ENCODE measurements around the gene CD72.
A peak's percentile ranks its signal among the peaks of the same experiment; 100 is the strongest.

Gene CD72, protein sequence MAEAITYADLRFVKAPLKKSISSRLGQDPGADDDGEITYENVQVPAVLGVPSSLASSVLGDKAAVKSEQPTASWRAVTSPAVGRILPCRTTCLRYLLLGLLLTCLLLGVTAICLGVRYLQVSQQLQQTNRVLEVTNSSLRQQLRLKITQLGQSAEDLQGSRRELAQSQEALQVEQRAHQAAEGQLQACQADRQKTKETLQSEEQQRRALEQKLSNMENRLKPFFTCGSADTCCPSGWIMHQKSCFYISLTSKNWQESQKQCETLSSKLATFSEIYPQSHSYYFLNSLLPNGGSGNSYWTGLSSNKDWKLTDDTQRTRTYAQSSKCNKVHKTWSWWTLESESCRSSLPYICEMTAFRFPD

DNA sequence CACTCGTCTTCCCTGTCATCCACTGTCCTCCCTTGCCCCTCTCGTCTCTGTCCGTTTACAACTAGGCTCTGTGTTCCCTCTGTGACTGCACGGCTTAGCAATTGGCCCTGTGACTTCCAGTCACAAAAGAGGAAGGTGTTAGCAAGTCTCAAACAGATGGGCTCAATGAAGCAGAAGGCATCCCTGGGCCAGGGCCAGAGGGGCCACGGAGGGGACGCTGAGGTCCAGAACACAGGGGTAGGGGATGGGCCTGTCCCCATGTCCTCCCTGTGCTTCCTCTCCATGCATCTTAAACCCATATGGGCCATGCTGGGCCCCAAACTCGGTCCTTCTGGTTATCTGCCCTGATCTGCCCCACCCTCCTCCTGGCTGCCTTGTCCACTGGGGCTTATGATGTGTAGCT lies at the start of gene CD72:
Gene CD72, minus strand, starts transcription at position 89 of the 403 bp plus-strand sequence. CDS start 110 bp downstream, outside the sequence.
- TF ChIP-seq MAX (IDR thresholded peaks at IDR 0.05; ENCODE audit: low read depth, low read length) (no peak), MYC (IDR thresholded peaks at IDR 0.05; ENCODE audit: low read depth, low read length) (no peak), POLR2A (IDR thresholded peaks at IDR 0.05; ENCODE audit: extremely low read depth, insufficient read length) (no peak)
- TF ChIP-seq, protein P1, sequence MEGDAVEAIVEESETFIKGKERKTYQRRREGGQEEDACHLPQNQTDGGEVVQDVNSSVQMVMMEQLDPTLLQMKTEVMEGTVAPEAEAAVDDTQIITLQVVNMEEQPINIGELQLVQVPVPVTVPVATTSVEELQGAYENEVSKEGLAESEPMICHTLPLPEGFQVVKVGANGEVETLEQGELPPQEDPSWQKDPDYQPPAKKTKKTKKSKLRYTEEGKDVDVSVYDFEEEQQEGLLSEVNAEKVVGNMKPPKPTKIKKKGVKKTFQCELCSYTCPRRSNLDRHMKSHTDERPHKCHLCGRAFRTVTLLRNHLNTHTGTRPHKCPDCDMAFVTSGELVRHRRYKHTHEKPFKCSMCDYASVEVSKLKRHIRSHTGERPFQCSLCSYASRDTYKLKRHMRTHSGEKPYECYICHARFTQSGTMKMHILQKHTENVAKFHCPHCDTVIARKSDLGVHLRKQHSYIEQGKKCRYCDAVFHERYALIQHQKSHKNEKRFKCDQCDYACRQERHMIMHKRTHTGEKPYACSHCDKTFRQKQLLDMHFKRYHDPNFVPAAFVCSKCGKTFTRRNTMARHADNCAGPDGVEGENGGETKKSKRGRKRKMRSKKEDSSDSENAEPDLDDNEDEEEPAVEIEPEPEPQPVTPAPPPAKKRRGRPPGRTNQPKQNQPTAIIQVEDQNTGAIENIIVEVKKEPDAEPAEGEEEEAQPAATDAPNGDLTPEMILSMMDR (IDR thresholded peaks at IDR 0.05; ENCODE audit: low read depth, low read length), result no peak
- no peak within 1 kb of the TSS for H3K4me3 ChIP-seq (ENCODE audit: low read depth, low read length)
- DNase-seq (ENCODE audit: low read depth), result peak; percentile 51

DNA sequence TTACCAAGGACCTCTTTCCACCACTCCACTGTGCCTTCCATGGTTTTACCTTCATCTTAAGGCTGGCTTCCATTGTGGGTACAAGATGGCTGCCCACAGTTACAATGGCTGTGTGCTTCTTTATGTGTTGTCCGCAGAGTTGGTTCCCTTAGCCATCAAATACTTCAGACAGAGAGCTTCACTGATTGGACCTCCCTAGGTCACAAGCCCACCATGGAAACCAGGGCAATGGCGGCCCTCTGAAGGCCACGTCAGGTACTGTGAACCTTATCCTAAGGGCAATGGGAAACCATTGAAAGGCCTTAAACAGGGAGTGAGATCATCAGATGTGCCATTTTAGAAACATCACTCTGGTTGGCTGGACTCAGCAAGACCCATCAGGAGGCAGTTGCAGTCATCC lies 49.7 kb upstream of the CD72 start:
- no peak overlapping the region for H3K4me3 ChIP-seq (ENCODE audit: low read depth, low read length)
- DNase-seq (ENCODE audit: low read depth), result no peak
- TF ChIP-seq MYC (IDR thresholded peaks at IDR 0.05; ENCODE audit: low read depth, low read length), result no peak
- TF ChIP-seq, protein P1 (IDR thresholded peaks at IDR 0.05; ENCODE audit: low read depth, low read length), result no peak
- TF ChIP-seq MAX (IDR thresholded peaks at IDR 0.05; ENCODE audit: low read depth, low read length), result no peak
- TF ChIP-seq POLR2A (IDR thresholded peaks at IDR 0.05; ENCODE audit: extremely low read depth, insufficient read length), result no peak

DNA sequence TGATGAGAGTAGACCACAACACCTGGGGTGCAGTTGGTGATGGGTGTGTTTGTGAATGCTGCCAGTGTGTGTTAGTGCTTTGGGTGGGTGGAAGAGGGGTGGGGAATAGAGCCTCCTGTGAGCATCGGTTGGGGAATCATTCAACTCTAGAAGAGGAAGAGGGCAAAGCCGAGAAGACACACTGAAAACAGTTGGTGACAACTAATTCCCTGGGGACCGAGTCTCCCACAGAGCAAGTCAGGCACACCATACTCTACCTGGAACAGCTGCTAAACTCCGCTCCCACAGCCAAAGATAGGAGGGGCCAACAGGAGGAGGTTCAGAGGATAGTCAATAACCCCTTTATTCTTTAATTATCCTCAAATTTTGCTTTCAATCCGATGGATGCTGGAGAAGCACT lies 48.3 kb upstream of the CD72 start:
- TF ChIP-seq, protein P1 (IDR thresholded peaks at IDR 0.05; ENCODE audit: low read depth, low read length), result no peak
- no peak for TF ChIP-seq MAX (IDR thresholded peaks at IDR 0.05; ENCODE audit: low read depth, low read length)
- no peak for TF ChIP-seq MYC (IDR thresholded peaks at IDR 0.05; ENCODE audit: low read depth, low read length)
- TF ChIP-seq POLR2A (IDR thresholded peaks at IDR 0.05; ENCODE audit: extremely low read depth, insufficient read length), result no peak
- H3K4me3 ChIP-seq (ENCODE audit: low read depth, low read length), result no peak overlapping the region
- DNase-seq (ENCODE audit: low read depth), result no peak

DNA sequence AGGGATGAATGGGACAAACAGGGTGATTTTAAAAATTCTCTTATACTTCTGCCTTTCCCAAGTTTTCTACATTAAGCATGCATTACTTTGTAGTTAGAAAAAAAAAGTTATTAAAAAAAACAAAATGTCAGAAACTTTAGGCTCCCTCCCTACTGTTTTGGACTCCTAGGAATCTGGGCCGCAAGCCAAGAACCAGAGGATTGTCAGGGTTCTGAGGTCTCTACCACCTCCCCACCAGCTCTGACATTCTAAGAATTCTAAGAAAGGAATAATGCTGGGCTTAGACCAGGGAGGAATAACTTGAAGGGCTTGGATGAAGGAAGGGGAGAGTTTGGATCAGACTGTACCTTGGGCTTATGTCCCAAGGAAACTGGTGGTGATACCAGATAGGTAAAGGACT lies 47.8 kb upstream of the CD72 start:
- DNase-seq (ENCODE audit: low read depth), result no peak
- no peak overlapping the region for H3K4me3 ChIP-seq (ENCODE audit: low read depth, low read length)
- TF ChIP-seq MYC (IDR thresholded peaks at IDR 0.05; ENCODE audit: low read depth, low read length), result no peak
- TF ChIP-seq, protein P1 (IDR thresholded peaks at IDR 0.05; ENCODE audit: low read depth, low read length), result no peak
- no peak for TF ChIP-seq MAX (IDR thresholded peaks at IDR 0.05; ENCODE audit: low read depth, low read length)
- no peak for TF ChIP-seq POLR2A (IDR thresholded peaks at IDR 0.05; ENCODE audit: extremely low read depth, insufficient read length)

GRCh38 chr9:35665471-35665818 lies 47.2 kb upstream of the CD72 start:
- peak overlapping the region; percentile 54 for H3K4me3 ChIP-seq (ENCODE audit: low read depth, low read length)
- DNase-seq (ENCODE audit: low read depth), result no peak
- TF ChIP-seq MAX (IDR thresholded peaks at IDR 0.05; ENCODE audit: low read depth, low read length), result no peak
- TF ChIP-seq MYC (IDR thresholded peaks at IDR 0.05; ENCODE audit: low read depth, low read length), result no peak
- TF ChIP-seq POLR2A (IDR thresholded peaks at IDR 0.05; ENCODE audit: extremely low read depth, insufficient read length), result no peak
- TF ChIP-seq, protein P1 (IDR thresholded peaks at IDR 0.05; ENCODE audit: low read depth, low read length), result no peak

Data from NB4 (cell line).